NCI-H2171 (cell line): Measurements from ENCODE around the gene OSBPL9.
"Not testable (repeated sequence)": the region's sequence is repeated elsewhere in the genome, so short reads cannot be mapped to it uniquely, and the experiment has no call there.

ENCODE experiments used
- DNase-seq: peaks from one replicate; lab custom pipeline; 2025; lab: John Stamatoyannopoulos, UW

The OSBPL9 gene

GRCh38 chr1:51636764-51637522 lies 20.1 kb downstream of the OSBPL9 start:
- no peak for DNase-seq

- DNase-seq, result no peak
Measured at GRCh38 chr1:51638350-51638749, 21.5 kb downstream of the OSBPL9 start.

- no peak for DNase-seq
Measured at GRCh38 chr1:51639694-51640093, 22.8 kb downstream of the OSBPL9 start.

GRCh38 chr1:51641096-51641495 lies 24.2 kb downstream of the OSBPL9 start:
- DNase-seq, result no peak

- no peak for DNase-seq
Measured at GRCh38 chr1:51642739-51643142, 25.8 kb downstream of the OSBPL9 start.

GRCh38 chr1:51643362-51643761 lies 26.5 kb downstream of the OSBPL9 start:
- DNase-seq, result no peak

- DNase-seq, result no peak
Measured at GRCh38 chr1:51644020-51644419, 27.1 kb downstream of the OSBPL9 start.

GRCh38 chr1:51644533-51645197 lies 27.8 kb downstream of the OSBPL9 start:
- no peak for DNase-seq

GRCh38 chr1:51646592-51646991 lies 29.7 kb downstream of the OSBPL9 start:
- DNase-seq, result not testable (repeated sequence)

GRCh38 chr1:51648180-51649109 lies 31.6 kb downstream of the OSBPL9 start:
- DNase-seq, result no peak

- DNase-seq, result no peak
Measured at GRCh38 chr1:51649593-51650091, 32.8 kb downstream of the OSBPL9 start.

- DNase-seq, result no peak
Measured at GRCh38 chr1:51650198-51650597, 33.3 kb downstream of the OSBPL9 start.

- no peak for DNase-seq
Measured at GRCh38 chr1:51651552-51651942, 34.7 kb downstream of the OSBPL9 start.

- no peak for DNase-seq
Measured at GRCh38 chr1:51652599-51652998, 35.7 kb downstream of the OSBPL9 start.

GRCh38 chr1:51653127-51653526 lies 36.2 kb downstream of the OSBPL9 start:
- no peak for DNase-seq

- no peak for DNase-seq
Measured at GRCh38 chr1:51654000-51654399, 37.1 kb downstream of the OSBPL9 start.

GRCh38 chr1:51656374-51656773 lies 39.5 kb downstream of the OSBPL9 start:
- no peak for DNase-seq

GRCh38 chr1:51660580-51660979 lies 43.7 kb downstream of the OSBPL9 start:
- no peak for DNase-seq

GRCh38 chr1:51661081-51661518 lies 44.2 kb downstream of the OSBPL9 start:
- no peak for DNase-seq

- DNase-seq, result no peak
Measured at GRCh38 chr1:51663105-51663504, 46.2 kb downstream of the OSBPL9 start.

GRCh38 chr1:51663721-51664120 lies 46.8 kb downstream of the OSBPL9 start:
- DNase-seq, result no peak
